Superior temporal gyrus (tissue), 1 donor: Measurements from ENCODE around the gene DAAM1.

Experiments used
- DNase-seq: peaks from one replicate; pipeline ENCODE4 v3.0.0-alpha.2; 2016; ENCODE audit errors: extremely low spot score

Gene DAAM1

GRCh38 chr14:59187802-59188460 is 536 bp upstream of the DAAM1 start:
- DNase-seq: peak; percentile 62

- peak; percentile 21 for DNase-seq
Measured at GRCh38 chr14:59189091-59189785, 771 bp downstream of the DAAM1 start.

GRCh38 chr14:59189786-59190368 is 1.4 kb downstream of the DAAM1 start:
- peak; percentile 76 for DNase-seq

GRCh38 chr14:59190372-59190771 is 1.9 kb downstream of the DAAM1 start:
- no peak for DNase-seq

GRCh38 chr14:59195912-59196311 is 7.4 kb downstream of the DAAM1 start:
- no peak for DNase-seq

- no peak for DNase-seq
Measured at GRCh38 chr14:59197695-59198262, 9.3 kb downstream of the DAAM1 start.

GRCh38 chr14:59199205-59199604 is 10.7 kb downstream of the DAAM1 start:
- DNase-seq: no peak

- DNase-seq: no peak
Measured at GRCh38 chr14:59199614-59200013, 11.1 kb downstream of the DAAM1 start.

GRCh38 chr14:59200195-59200594 is 11.7 kb downstream of the DAAM1 start:
- DNase-seq: no peak

GRCh38 chr14:59202031-59202430 is 13.6 kb downstream of the DAAM1 start:
- DNase-seq: no peak

- DNase-seq: no peak
Measured at GRCh38 chr14:59204305-59204704, 15.8 kb downstream of the DAAM1 start.

- no peak for DNase-seq
Measured at GRCh38 chr14:59206892-59207291, 18.4 kb downstream of the DAAM1 start.

- no peak for DNase-seq
Measured at GRCh38 chr14:59207506-59207933, 19.1 kb downstream of the DAAM1 start.

- no peak for DNase-seq
Measured at GRCh38 chr14:59208224-59208814, 19.9 kb downstream of the DAAM1 start.

- no peak for DNase-seq
Measured at GRCh38 chr14:59208954-59209353, 20.5 kb downstream of the DAAM1 start.

GRCh38 chr14:59210621-59211020 is 22.2 kb downstream of the DAAM1 start:
- no peak for DNase-seq

- no peak for DNase-seq
Measured at GRCh38 chr14:59213368-59214315, 25.2 kb downstream of the DAAM1 start.

GRCh38 chr14:59214702-59215302 is 26.3 kb downstream of the DAAM1 start:
- DNase-seq: no peak

- peak; percentile 85 for DNase-seq
Measured at GRCh38 chr14:59215322-59215721, 26.9 kb downstream of the DAAM1 start.

- no peak for DNase-seq
Measured at GRCh38 chr14:59215757-59216156, 27.3 kb downstream of the DAAM1 start.

GRCh38 chr14:59217011-59217410 is 28.5 kb downstream of the DAAM1 start:
- no peak for DNase-seq
